ENCODE data around the gene CLEC2L.

- TF ChIP-seq EZH2 (IDR thresholded peaks at IDR 0.05) (no peak), CEBPB (IDR thresholded peaks at IDR 0.05; ENCODE audit: low read depth) (no peak), CTCF (IDR thresholded peaks at IDR 0.05 in 2 of 3, conservative IDR thresholded peaks at IDR 0.05 in 1 of 3; ENCODE audit: borderline replicate concordance in 1 of 3, insufficient read depth in 1 of 3, low read depth in 2 of 3, low read length in 2 of 3) (no peak), POLR2A (IDR thresholded peaks at IDR 0.05; ENCODE audit: borderline replicate concordance, extremely low read depth, insufficient read depth, insufficient read length) (no peak), FOSL1 (IDR thresholded peaks at IDR 0.05; ENCODE audit: low read depth) (no peak), REST (IDR thresholded peaks at IDR 0.05; ENCODE audit: low read depth) (no peak), ZBTB33 (IDR thresholded peaks at IDR 0.05; ENCODE audit: extremely low read depth, insufficient replicate concordance, low read length) (no peak), EZH2phosphoT487 (IDR thresholded peaks at IDR 0.05; ENCODE audit: borderline replicate concordance) (no peak)
Measured at GRCh38 chr7:139523968-139524815, 707 bp downstream of the CLEC2L start.

All from HCT116 (cell line).